GM18861 (cell line): ENCODE data around the gene NOTCH4.
A peak's percentile ranks its signal among the peaks of the same experiment; 100 is the strongest.
"Not testable (repeated sequence)": the region's sequence is repeated elsewhere in the genome, so short reads cannot be mapped to it uniquely, and the experiment has no call there.

Experiments used
- ATAC-seq: cut with Tn5 transposase; IDR thresholded peaks from one replicate; pipeline ENCODE4 v1.9.1; 2021; ENCODE audit not compliant: unreplicated experiment

NOTCH4 gene

GRCh38 chr6:32194825-32195651 lies 28.8 kb downstream of the NOTCH4 start:
- peak; percentile 53 for ATAC-seq

GRCh38 chr6:32194388-32194787 lies 29.5 kb downstream of the NOTCH4 start:
- no peak for ATAC-seq

- not testable (repeated sequence) for ATAC-seq
Measured at GRCh38 chr6:32193096-32193495, 30.8 kb downstream of the NOTCH4 start.

GRCh38 chr6:32192608-32193039 lies 31.2 kb downstream of the NOTCH4 start, which contains the start of gene GPSM3:
TSS of gene GPSM3 (minus strand) at chr6:32192643. CDS start at chr6:32192513, 130 bp downstream.
- ATAC-seq = no peak

- ATAC-seq = no peak
Measured at GRCh38 chr6:32191696-32192607, 31.9 kb downstream of the NOTCH4 start.

GRCh38 chr6:32190911-32191677 lies 32.8 kb downstream of the NOTCH4 start:
- no peak for ATAC-seq

- no peak for ATAC-seq
Measured at GRCh38 chr6:32190054-32190851, 33.6 kb downstream of the NOTCH4 start, which contains the start of gene PBX2. TSS of gene PBX2 (minus strand) at chr6:32190202. CDS start at chr6:32189915, 287 bp downstream.

- ATAC-seq = no peak
Measured at GRCh38 chr6:32189742-32190053, 34.2 kb downstream of the NOTCH4 start.

- ATAC-seq = no peak
Measured at GRCh38 chr6:32189069-32189741, 34.7 kb downstream of the NOTCH4 start.

GRCh38 chr6:32188381-32189068 lies 35.3 kb downstream of the NOTCH4 start:
- no peak for ATAC-seq

- ATAC-seq = not testable (repeated sequence)
Measured at GRCh38 chr6:32187725-32188380, 36.0 kb downstream of the NOTCH4 start.

GRCh38 chr6:32187009-32187709 lies 36.7 kb downstream of the NOTCH4 start:
- ATAC-seq = no peak

GRCh38 chr6:32186151-32186840 lies 37.6 kb downstream of the NOTCH4 start:
- not testable (repeated sequence) for ATAC-seq

GRCh38 chr6:32185681-32186131 lies 38.2 kb downstream of the NOTCH4 start:
- ATAC-seq = not testable (repeated sequence)

- ATAC-seq = no peak
Measured at GRCh38 chr6:32184084-32184640, 39.7 kb downstream of the NOTCH4 start, which contains the start of gene AGER. TSS of gene AGER (minus strand) at chr6:32184253. CDS start at chr6:32184222, 31 bp downstream.

GRCh38 chr6:32183483-32184083 lies 40.3 kb downstream of the NOTCH4 start:
- ATAC-seq = no peak
